ENCODE measurements around the gene SERPINE3.

SERPINE3 gene

DNA sequence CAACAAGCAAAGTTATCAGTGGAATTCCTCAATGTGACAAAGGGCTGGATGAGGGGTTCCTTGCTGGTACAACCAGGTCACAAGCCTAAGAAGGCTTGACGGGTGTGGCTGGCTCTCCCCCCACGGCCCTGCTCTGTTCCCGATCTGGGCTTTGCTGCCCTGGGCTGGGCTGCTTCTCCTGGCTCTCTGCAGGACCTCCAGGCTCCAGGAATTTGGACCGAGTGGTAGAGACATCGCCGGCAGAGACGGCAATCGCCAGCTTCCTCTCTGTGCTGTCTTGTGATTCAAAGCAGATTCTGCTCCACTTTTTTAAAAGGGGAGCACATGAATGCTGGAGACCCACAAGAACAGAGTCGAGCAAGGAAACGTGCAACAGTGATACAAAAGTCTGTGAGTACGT is at the start of gene SERPINE3:
Gene SERPINE3 (plus strand): TSS at position 338 of the 400 bp plus-strand sequence. CDS start 1,401 bp downstream, outside the sequence.
- no peak for DNase-seq

DNA sequence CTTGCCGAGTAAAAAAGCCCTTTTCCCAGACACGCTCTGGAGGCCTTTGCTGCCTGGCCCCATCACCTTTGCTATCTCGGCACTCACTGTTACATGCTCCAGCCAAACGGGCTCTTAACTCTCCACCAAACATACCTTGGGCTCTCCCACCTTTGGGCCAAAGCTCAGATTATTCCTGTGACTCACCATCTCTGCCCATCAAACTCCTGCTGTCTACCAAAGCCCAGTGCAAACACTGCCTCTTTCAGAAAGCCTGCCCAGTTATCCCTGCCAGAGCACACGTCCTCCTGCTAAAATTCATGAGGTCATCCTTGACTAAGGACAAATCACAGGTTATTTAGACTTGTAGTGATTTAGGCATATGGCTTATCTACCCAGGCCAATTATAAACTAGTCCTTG is 48.1 kb upstream of the SERPINE3 start:
- DNase-seq, result peak; percentile 37

DNA sequence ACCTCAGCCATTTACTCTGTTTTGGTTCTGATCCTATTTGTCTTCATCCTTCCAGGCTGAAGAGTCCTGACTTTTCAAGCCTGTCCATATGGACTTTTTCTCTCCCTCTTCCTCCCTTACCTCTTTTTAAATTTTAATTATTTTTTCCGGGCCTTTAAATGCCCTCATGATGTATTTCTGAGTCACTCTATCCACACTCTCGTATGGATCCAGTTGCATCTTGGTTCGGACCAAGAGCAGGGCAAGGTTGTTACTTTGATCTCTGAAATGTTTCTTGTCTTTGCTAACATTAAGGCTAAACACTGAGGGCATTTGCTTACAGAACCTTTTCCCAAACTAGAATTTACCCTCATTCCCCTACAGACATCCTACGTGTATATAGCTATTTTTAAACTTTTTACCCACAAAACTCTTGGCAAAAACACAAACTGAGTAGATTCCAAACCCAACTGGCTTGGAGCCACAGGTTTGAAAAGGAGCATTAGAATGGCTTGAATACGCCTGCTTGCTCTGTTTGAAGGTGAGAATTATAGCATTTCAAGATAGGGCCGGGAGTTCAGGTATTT is 47.4 kb upstream of the SERPINE3 start:
- DNase-seq, result no peak

DNA sequence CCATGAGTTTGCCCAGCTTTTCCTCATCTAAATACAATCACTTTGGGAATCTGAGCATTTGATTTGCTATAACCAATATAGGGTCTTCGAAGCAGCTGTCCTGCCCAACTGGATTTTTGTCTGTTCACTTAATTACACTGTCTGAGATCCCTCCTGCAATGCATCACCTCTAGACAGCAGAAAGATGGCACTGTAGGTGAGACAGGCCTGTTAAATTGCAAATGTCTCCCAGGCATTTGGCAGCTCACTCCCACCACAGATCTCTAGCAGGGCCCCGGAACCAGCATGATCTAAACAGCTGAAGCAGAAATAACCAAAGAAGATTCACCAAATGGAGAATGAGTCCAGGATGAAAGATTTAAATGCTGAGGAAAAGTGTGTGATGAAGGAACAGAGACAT is 41.9 kb upstream of the SERPINE3 start:
- no peak for DNase-seq

GRCh38 chr13:51298812-51299211 is 40.7 kb upstream of the SERPINE3 start:
- no peak for DNase-seq

DNA sequence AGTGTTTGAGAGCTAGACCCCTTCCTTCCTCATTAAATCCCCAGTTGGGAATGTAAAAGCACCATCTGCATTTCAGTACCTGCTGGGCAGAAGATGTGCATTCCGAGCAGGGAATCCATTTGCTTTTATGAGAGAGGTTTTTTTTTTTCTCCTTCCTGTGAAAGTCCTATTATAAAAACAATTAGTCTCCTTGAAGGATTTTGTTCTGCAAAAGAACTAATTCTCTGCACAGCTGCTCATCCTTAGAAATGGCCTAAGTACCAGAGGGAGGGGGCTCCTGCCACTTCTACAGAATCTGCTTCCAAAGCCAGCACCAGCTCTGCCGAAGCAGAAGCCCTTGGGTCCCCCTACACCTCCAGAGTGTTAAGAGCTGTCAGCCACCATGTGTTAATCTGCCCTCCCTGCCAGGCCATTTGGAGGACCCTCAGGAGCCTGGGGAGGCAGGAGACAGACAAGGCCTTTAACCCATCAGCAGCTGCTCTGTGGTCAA is 36.4 kb upstream of the SERPINE3 start:
- no peak for DNase-seq

GRCh38 chr13:51303882-51304281 is 35.6 kb upstream of the SERPINE3 start:
- no peak for DNase-seq

GRCh38 chr13:51305271-51305967 is 34.1 kb upstream of the SERPINE3 start:
- DNase-seq, result no peak

GRCh38 chr13:51308781-51309180 is 30.7 kb upstream of the SERPINE3 start:
- no peak for DNase-seq

DNA sequence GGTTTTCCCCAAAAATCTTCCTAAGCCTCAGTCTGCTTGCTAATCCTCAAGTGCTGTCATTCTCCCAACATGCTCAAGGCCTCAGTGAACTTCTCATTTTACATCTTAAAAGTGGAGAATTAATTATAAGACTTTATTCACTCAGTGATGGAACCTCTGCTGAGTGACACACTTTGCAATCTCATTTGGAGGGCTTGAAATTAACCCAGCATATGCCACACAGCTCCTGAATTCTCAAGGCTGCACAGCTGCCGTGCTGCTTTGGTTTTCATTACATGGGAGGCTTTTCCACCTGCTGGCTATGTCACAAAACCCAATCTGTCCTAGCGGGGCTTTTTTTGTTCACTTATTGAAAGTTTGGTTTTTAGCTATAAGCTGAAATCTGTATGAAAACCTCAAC is 28.3 kb upstream of the SERPINE3 start:
- DNase-seq, result no peak

DNA sequence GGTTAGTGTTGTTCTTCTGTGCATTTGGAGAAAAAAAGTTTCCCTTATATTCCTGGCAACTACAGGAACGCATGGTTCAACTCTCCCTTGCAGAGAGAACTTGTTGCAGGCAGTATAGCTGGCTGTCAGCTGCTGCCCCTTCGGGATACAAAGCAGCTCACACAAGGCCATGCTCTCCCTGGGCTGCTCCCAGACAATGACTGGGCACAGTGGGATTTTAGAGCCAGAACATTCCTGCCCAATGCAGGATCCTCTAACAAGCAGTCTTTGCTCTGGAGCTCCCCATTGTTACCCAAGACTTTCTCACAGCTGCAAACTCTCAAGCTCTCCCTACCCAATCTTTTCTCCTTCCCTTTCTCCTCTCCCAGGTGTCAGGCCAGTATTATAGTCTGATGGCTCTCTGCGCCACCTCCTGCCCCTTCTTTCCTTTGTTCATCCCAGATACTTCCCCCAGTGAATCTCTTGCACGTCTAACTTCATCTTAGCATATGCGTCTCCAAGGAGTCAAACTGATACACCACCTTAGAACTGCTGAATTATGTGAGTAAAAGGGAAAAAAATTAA is 27.5 kb upstream of the SERPINE3 start:
- DNase-seq, result no peak

- no peak for DNase-seq
Observed at GRCh38 chr13:51313619-51314018, 25.9 kb upstream of the SERPINE3 start.

DNA sequence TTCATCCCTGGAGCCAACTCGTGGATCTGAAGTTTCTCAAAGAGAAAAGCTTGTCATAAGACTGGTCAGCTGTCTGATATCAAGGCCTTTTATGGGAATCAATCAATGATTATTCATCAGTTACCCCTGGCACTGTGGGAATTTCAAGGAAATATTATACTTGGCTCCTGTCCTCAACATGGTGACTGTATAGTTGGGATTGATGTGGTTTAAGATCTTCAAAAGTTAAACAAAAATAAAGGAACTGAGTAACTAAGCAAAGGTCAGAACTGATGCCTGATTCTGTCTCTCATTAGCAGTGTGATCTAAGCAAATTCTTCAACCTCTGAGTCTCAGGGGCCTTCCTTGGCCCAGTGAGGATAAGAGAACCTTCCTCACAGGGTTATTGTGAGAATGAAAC is 22.2 kb upstream of the SERPINE3 start:
- no peak for DNase-seq

GRCh38 chr13:51318015-51318414 is 21.5 kb upstream of the SERPINE3 start:
- DNase-seq, result no peak

DNA sequence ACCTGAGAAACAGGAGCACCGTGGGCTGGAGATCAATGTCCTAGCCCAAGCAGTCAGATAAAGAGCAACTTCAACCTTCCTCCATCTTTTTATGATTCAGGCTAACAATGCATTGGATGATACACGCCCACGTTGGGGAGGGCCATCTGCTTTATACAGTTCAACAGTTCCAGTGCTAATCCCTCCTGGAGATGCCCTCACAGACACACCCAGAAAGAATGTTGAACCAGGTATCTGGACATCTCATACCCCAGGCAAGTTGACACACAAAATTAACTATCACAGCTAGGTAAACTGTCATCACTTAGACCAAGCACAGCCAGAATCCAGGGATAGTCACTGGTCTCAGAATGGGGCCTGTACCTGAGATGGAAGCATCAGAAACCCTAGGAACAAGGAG is 20.6 kb upstream of the SERPINE3 start:
- DNase-seq, result no peak

DNA sequence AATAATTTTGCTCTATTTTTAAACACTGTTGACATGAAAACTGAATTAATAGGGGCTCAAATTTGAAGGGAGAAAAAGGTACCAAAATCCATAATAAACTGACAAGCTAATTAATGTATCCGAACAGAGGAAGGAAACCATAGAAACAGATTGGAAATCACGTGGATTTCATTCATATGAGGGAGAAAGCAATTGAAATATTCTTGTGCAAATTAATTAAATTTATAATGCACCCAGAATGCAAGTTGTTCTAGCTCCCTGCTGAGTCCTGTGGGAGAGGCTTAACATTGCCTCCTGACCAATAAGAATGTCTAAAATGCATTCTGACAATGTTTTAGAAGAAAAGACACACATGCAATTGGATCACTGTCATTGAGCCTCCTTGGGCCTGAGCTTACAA is 17.7 kb upstream of the SERPINE3 start:
- DNase-seq, result no peak

DNA sequence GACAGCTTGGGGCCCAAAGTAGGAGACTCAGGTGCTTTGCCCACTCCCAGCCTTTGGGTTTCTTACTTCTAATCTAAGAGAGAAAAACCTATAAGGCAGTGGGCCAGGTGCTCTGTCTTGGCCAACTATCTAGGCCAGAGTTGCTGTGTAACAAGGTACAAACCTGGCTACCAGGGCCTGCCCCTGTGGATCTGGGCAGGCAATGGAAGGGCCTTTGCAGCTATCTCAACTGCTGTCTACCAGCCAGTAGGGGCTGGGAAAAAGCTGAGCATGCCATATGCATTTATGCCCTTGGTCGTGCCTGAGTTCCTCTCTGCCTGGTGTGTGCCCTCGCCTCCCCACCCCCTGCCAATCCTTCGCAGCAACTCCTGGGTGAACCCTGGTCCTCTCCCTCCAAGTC is 16.7 kb upstream of the SERPINE3 start:
- no peak for DNase-seq

- no peak for DNase-seq
Observed at GRCh38 chr13:51323824-51324511, 15.5 kb upstream of the SERPINE3 start.

DNA sequence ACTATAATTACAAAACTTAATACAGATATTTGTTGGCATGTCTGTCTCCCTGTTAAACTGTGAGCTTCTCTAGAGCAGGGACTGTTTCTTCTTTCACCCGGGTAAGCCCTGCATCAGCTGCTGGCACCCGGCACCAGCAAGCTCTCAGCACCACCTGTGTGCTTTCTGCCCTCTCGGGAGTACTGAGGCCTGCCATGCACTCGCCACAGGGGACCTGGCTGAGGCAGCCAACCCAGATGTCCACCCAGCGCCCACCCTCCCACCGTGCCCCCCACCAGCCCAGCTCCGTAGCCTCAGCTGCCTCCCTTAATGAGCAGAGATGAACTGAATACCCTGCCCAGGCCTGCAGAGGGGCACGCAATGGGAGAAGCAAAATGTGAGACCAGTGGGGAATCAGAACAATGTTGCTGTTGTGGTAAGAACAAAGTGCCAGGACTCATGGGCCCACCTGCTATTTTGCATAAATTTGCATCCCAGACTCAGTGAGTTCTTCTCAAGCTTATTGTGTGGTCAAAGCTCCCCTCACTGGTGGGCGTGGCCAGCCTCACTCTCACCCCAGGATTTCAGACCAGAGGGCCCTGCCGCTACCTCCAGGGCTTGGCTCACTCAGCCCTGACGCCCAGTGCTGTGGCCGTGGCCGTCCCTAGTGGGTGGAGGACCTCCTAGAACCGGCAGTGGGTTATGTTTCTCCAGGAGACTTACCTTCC is 14.6 kb upstream of the SERPINE3 start:
- DNase-seq, result no peak

- DNase-seq, result no peak
Observed at GRCh38 chr13:51325837-51326236, 13.7 kb upstream of the SERPINE3 start.

GRCh38 chr13:51326777-51327176 is 12.7 kb upstream of the SERPINE3 start:
- no peak for DNase-seq

DNA sequence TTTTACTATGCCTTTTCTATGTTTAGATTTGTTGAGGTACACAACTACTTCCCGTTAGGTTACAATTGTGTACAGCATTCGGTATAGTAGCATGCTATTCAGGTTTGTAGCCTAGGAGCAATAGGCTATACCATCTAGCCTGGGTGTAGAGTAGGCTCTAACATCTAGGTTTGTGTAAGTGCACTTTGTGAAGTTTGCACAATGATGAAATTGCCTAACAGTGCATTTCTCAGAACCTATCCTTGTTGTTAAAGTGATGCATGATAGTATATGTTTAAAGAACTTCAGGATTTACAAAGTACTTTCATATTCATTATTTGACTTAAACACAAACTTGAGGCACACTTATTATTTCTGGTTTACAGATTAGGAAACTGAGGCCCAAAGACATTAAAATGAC is 11.5 kb upstream of the SERPINE3 start:
- DNase-seq, result no peak

DNA sequence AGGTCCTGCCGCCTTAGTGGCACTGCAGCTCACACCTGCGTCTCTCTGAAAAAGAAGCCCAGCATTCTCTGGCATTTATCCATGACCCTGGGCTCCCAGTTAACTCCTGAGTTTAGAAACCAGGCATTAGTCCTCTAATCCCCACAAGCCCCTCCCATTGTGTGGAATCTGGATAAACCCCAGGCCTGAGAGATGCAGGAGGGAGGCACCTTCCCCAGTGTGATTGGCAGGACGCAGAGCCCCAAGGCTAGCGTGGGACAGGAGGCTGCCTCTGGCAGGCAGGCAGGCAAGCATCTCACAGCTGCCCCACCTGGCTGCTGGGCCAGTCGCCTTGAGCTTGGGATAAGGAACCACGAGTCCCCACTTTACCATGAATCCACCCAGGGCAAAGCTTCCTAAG is 11.0 kb upstream of the SERPINE3 start:
- DNase-seq, result no peak

Measured in NCI-H226 (cell line).